GM18507 (cell line): ENCODE measurements around the gene RPL7A.
"Not testable (repeated sequence)": the region's sequence is repeated elsewhere in the genome, so short reads cannot be mapped to it uniquely, and the experiment has no call there.

ENCODE experiments used
- DNase-seq: peaks from one replicate; pipeline ENCODE4 v3.0.0; 2011; ENCODE audit warnings: low read depth; ENCODE audit not compliant: insufficient read length; ENCODE audit errors: extremely low spot score
- FAIRE-seq: peaks from 2 replicates; lab custom pipeline; 2011; peaks lifted over from hg19 to GRCh38; lab: Jason Lieb, UNC

Gene RPL7A

DNA sequence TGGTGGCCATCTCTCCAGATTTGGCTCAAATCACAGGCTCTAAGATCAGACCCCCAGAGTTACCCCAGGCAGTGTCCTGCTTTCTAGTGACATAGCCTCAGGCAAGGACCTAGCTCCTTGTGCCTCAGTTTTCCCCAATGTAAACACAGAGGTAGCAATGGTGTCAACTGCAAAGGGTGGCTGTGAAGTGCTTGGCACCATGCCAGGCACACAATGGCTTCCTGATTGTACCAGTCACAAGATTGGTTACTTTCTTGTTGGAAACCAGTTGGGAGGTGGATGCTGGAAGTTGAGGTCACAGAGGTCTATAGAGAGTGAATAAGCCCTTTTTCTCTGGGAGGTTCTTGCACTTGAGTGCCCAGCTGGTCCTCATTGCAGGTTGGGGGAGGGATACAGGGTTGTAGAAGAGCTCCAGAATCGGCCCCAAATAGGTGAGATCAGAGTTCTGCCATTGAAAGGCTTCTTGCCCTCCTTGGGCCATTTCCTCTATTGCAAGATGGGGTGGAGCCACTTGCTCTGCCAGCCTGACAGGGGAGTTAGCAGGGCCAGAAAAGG lies 30.5 kb downstream of the RPL7A start:
- no peak for DNase-seq
- FAIRE-seq: no peak

DNA sequence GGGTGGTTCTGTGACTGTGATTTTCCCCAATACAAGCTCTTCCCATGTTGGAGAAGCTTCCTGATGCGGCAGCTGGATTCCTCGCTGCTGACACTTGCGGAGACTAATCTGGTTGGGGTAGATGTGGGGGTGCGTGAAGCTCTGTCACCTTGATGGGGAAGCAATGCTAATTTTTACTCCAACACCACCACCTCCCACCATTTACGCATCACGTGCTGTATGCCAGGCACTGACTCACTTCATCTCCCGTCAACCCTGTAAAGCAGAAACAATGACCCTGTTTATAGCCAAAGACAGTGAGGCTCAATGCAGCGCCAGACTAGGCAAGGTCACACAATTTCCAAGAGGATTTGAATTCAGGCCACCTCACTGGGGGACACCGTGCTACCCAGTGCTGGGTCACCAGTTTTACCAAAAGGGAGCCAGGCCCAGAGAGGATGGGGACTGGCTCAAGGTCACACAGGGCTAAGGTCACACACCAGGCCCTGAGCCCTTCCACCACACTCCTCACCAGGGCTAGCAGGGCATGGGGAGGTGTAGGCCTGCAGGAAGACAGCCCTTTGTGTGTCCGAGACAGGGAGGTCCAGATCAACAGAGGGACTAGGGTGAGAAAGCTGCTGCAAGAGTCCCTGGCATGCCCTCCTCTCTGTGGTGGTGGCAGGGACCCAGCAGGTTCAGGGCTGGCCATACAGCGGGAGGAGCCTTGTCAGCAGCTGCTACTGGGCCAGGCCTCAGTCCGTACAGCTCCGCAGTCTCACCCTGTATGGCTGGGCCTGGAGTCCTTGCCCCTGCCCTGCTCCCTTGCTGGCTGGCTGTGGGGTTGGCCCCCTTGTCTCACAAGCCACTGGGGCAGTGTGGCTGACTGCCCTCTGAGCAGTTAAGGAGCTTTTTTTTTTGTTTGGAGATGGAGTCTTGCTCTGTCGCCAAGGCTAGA lies 31.4 kb downstream of the RPL7A start:
- no peak for FAIRE-seq
- DNase-seq: no peak

GRCh38 chr9:133380734-133381133 lies 32.7 kb downstream of the RPL7A start:
- FAIRE-seq: no peak
- no peak for DNase-seq

GRCh38 chr9:133382507-133383141 lies 34.6 kb downstream of the RPL7A start:
- no peak for FAIRE-seq

GRCh38 chr9:133383438-133383837 lies 35.4 kb downstream of the RPL7A start:
- no peak for DNase-seq
- no peak for FAIRE-seq

More at GRCh38 chr9:133382507-133383141, 34.6 kb downstream of the RPL7A start:
- DNase-seq: no peak

DNA sequence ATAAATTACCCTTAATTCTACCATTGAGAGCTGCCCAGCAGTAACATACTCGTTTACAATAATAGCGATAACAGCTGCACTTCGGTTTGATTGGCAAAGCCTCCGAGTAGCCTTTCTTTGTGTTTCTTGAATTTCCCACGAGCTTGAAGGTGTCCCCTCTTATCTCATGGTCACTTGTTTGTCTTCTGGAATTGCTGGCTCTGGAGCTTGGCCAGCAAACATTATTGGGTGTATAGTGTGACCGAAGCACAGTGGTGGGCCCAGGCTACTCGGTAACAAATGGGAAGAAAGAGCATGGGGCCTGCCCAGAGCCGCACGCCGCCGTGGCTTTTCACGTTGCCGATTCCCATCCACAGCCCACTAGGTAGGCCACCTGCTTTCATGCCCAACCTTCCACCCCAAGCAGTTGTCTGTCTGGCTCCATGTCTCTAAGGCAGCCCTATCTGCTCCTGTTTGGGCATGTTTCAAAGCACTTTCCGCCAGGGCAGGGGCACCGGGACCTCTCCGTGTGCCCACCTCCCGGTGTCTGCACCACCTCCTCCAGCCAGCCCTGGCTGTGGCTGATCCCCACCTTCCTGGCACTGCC lies 36.8 kb downstream of the RPL7A start:
- DNase-seq (no peak), FAIRE-seq (no peak)

DNA sequence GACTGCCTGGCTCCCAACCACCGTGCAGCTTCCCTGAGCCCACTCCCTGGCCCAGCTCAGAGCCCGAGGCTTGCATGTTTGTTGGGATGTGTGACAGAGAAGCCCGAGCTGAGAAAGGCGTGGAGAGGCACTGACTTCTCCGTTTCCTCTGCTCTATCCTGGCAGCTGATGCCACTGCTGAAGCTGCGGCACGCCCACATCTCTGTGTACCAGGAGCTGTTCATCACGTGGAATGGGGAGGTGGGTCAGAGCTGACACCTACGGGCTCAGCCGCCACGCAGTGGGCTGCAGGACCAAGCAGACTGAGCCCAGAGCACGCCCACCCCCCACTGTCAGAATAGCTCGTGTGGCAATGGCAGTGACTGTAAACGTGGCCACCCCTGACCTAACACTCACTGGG lies 37.4 kb downstream of the RPL7A start:
- DNase-seq: no peak
- FAIRE-seq: no peak

DNA sequence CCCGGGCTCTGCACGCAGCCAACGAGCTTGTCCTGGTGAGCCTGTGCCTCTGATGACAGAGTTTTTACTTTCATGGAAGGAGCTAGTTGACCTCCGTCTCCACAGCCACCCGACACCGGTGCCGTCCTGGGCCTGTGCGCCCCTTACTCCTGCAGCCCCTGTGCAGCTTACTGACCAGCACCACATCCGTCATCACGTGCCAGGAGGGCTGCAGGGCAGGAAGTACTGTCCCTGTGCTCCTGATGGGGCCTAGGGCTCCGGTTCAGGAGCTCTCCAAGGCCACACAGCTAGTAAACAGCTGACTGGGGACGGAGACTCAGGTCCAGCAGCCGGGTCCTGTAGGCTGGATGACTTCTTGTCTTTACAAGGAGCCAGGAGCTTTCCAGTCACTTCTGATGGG lies 38.3 kb downstream of the RPL7A start:
- DNase-seq: no peak
- FAIRE-seq: no peak

DNA sequence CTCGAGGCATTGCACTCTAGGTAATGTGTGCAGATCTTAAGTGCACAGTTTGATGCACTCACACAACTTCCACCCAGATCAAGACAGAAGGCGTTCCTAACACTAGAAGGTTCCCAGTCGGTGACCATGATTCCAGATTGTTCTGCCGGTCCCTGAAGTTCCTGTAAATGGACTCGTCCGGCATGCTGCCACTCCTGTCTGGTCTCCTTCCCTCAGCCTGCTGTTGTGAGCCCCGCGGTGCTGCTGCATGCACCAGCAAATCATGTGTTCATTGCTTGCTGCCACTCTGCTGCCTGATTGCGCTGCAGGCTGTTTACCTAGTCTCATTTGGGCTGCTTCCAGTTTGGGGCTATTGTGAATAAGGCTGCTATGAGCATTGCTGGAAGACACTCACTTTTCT lies 39.7 kb downstream of the RPL7A start:
- FAIRE-seq: no peak
- no peak for DNase-seq

- FAIRE-seq: no peak
These were observed 41.1 kb downstream of the RPL7A start for GRCh38 chr9:133389025-133389557.

DNA sequence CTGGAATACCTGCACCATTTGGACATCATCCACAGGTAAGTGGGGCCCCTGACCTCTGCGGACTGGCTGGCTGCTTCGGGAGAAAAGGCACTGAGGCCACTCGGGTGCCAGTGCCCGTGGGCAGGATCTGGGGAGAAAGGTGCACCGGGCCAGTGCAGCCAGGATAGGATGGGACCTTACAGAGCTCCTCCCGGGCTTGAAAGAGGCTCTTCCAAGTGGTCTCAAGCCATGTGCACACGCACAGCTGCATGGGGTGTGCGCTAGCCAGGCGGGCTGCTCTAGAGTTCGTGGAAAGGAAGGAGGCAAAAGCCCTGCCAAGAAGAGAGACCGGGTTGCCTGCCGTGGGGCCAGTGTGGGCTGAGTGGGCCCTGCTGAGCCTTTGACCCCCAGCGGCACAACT lies 41.5 kb downstream of the RPL7A start:
- DNase-seq: no peak
- no peak for FAIRE-seq

More at GRCh38 chr9:133389025-133389557, 41.1 kb downstream of the RPL7A start:
- no peak for DNase-seq

DNA sequence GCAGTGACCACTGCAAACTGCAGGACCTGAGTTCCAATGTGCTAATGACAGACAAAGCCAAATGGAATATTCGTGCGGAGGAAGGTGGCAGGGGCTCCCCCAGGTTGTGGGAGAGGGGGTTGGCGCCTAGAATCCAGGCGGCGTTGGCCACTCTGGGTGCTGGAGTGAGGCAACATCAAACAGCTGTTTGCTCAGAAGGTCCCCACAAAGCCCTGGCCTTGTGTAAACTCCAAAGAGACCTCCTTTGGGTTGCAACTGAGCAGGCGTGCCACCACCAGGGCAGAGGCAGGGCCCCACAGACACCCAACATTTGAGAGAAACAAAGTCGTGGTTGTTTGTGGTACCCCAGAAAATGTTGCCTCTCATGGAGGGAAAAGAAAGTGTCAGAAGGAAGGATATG lies 42.7 kb downstream of the RPL7A start:
- DNase-seq (no peak), FAIRE-seq (no peak)

DNA sequence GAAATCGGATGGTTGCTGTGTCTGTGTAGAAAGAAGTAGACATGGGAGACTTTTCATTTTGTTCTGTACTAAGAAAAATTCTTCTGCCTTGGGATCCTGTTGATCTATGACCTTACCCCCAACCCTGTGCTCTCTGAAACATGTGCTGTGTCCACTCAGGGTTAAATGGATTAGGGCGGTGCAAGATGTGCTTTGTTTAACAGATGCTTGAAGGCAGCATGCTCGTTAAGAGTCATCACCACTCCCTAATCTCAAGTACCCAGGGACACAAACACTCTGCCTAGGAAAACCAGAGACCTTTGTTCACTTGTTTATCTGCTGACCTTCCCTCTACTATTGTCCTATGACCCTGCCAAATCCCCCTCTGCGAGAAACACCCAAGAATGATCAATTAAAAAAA lies 43.4 kb downstream of the RPL7A start:
- not testable (repeated sequence) for DNase-seq, FAIRE-seq

DNA sequence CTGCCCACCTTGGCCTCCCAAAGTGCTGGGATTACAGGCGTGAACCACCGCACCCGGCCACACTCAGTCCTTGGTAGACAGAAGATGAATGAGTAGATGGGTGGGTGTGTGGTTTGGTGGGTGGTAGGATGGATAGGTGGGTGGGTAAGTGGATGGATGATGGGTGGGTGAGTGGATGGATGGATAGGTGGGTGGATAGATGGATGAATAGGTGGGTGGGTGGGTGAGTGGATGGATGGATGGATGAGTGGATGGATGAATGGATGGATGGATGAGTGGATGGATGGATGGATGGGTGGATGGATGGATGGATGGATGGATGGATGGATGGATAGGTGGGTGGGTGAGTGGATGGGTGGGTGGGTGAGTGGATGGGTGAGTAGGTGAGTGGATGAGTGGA lies 44.3 kb downstream of the RPL7A start:
- not testable (repeated sequence) for FAIRE-seq

DNA sequence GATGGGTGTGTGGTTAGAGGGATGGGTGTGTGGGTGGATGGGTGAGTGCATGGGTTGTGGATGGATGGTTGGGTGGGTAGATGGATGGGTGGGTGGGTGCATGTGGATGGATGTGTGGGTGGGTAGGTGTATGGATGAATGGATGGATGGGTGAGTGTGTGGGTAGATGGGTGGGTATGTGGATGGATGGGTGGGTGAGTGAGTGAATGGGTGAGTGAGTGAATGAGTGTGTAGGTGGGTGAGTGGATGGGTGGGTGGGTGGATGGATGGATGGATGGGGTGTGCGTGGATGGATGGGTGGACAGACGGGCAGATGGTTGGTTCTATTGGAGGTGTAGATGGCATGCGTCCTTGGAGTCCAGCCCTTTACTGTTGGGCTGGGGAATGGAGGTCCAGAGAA lies 45.4 kb downstream of the RPL7A start:
- DNase-seq (no peak), FAIRE-seq (no peak)

More for the DNA sequence above, 44.3 kb downstream of the RPL7A start:
- DNase-seq: not testable (repeated sequence)

DNA sequence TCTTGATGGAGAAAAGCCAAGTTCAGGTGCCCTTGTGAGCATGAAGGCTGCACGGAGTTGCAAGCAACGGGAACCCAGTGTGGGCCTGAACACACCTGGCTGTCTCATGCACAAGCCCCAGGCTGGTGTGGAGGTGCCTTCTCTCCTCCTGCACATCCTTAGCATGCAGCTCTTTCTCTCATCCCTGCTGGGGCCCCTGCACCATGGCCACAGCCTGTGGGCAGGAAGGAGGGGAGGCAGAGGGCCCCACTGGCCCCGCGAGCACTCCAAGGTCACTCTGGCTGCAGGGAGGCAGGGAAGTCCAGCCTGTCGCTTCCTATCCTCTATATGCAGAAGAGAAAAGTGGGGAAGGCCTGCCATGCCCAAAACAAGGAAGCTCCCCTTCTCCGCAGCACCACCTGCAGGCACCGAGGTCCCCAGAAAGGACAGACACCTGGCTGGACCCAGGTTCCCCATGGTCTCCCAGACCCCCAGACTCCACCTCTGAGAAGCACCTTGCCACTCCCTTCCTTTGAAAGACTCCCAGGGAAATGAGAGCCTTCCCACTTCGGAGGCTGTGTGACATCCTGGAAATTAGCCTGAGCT lies 46.8 kb downstream of the RPL7A start:
- DNase-seq (no peak), FAIRE-seq (no peak)

DNA sequence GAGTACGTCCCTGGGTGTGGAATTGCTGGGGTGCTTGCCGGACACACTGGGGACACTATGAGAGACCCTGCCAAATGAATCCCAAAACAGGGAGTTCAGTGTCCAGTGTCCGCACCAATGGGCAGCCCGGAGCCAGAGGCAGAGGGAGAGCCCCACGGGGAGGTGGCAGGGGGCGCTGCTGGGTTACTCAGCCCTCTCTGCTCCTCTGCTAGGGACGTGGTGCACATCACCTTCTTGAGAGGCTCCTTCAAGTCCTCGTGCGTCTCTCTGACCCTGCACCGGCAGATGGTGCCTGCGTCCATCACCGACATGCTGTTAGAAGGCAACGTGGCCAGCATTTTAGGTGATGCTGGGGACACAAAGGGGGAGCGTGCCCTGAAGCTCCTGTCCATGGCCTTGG lies 48.9 kb downstream of the RPL7A start:
- FAIRE-seq: no peak
- DNase-seq: no peak

GRCh38 chr9:133397370-133397769 lies 49.4 kb downstream of the RPL7A start:
- DNase-seq (no peak), FAIRE-seq (no peak)

GRCh38 chr9:133397895-133398294 lies 49.9 kb downstream of the RPL7A start:
- FAIRE-seq (no peak), DNase-seq (no peak)

DNA sequence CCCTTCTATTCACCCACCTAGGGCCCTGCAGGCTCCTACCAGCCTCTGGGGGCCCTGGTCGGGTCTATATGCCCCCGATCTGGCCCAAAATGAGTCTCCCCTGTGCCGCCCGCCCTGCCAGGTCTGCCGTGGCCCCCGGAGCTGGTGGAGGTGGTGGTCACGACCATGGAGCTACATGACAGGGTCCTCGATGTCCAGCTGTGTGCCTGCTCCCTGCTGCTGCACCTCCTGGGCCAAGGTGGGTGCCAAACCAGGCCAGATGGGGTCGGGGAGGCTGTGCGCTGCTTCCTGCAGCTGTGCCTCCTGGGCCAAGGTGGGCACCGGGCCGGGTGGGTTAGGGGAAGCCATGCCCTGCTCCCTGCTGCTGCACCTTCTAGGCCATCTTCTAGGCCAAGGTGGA lies 52.3 kb downstream of the RPL7A start:
- FAIRE-seq: no peak
- DNase-seq: no peak
